ENCODE data around the gene NUP58. TPM values are rescaled to one million over a fixed set of nuclear protein-coding genes. Genes with fewer than 3 reads are reported as not detected.

The NUP58 gene, protein sequence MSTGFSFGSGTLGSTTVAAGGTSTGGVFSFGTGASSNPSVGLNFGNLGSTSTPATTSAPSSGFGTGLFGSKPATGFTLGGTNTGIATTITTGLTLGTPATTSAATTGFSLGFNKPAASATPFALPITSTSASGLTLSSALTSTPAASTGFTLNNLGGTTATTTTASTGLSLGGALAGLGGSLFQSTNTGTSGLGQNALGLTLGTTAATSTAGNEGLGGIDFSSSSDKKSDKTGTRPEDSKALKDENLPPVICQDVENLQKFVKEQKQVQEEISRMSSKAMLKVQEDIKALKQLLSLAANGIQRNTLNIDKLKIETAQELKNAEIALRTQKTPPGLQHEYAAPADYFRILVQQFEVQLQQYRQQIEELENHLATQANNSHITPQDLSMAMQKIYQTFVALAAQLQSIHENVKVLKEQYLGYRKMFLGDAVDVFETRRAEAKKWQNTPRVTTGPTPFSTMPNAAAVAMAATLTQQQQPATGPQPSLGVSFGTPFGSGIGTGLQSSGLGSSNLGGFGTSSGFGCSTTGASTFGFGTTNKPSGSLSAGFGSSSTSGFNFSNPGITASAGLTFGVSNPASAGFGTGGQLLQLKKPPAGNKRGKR
- total RNA-seq, result 100 to 1,000 TPM in 1 of 4 donors, 10 to 100 TPM in 3; 59.0 to 135 (median 63.1) TPM

DNA sequence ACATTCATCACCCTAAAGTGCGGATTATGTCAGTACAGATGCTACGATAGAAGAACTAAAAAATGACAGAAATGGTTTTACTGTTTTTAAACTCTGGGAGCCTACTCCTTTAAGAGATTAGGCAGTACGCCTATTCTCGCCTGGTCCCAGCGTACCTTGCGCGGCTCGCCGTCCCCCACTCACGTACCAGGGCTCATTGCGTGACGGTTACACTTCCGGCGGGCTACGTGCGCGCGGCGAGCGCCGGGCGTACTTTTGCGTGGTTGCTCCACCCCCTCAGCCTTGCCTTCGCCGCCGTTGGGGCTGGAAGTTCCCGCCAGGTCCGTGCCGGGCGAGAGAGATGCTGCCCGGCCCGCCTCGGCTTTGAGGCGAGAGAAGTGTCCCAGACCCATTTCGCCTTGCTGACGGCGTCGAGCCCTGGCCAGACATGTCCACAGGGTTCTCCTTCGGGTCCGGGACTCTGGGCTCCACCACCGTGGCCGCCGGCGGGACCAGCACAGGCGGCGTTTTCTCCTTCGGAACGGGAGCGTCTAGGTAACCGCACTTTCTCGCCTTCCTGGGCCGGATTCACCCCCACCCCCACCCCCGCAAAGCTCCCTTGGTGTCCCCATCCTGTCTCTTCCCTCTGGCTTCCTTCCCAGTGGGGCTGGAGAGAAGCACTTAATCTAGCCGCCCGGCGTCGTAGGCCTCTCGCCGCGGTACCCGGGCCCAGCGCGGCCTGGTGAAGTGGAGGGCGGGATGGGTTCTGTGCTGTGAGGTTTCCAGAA, at the start of gene NUP58:
Gene NUP58 (plus strand): TSS at position 279 of the 767 bp plus-strand sequence. CDS start 149 bp downstream, at position 428.
- Histone ChIP-seq H3K27me3 (no peaks in the 10 kb centered on the region), H3K9me3 (no peaks in the 10 kb centered on the region), H3K4me1 (peaks cover 0 to 36% (median 5%) of the 10 kb centered on the region in 4 donors), H3K36me3 (peaks cover 0 to 9% (median 0%) of the 10 kb centered on the region in 3 donors), H3K4me3 (peak within 1 kb of the TSS; percentile 68 to 93 (median 81)), H3K27ac (peak within 1 kb of the TSS; percentile 79 to 95 (median 90))
- DNase-seq (ENCODE audit: low spot score in 2 of 2), result peak; percentile 89 to 91
- TF ChIP-seq EP300 (IDR thresholded peaks at IDR 0.05), result peak; percentile 94 to 97
- TF ChIP-seq POLR2A (IDR thresholded peaks at IDR 0.05), result peak; percentile 81 to 87
- TF ChIP-seq, protein P1, sequence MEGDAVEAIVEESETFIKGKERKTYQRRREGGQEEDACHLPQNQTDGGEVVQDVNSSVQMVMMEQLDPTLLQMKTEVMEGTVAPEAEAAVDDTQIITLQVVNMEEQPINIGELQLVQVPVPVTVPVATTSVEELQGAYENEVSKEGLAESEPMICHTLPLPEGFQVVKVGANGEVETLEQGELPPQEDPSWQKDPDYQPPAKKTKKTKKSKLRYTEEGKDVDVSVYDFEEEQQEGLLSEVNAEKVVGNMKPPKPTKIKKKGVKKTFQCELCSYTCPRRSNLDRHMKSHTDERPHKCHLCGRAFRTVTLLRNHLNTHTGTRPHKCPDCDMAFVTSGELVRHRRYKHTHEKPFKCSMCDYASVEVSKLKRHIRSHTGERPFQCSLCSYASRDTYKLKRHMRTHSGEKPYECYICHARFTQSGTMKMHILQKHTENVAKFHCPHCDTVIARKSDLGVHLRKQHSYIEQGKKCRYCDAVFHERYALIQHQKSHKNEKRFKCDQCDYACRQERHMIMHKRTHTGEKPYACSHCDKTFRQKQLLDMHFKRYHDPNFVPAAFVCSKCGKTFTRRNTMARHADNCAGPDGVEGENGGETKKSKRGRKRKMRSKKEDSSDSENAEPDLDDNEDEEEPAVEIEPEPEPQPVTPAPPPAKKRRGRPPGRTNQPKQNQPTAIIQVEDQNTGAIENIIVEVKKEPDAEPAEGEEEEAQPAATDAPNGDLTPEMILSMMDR (IDR thresholded peaks at IDR 0.05), result peak in 1 of 5 experiments; percentile 57
- 0 to 1% methylated on average over 22 to 37 of the region's 64 CpGs for WGBS, 2 donors

DNA sequence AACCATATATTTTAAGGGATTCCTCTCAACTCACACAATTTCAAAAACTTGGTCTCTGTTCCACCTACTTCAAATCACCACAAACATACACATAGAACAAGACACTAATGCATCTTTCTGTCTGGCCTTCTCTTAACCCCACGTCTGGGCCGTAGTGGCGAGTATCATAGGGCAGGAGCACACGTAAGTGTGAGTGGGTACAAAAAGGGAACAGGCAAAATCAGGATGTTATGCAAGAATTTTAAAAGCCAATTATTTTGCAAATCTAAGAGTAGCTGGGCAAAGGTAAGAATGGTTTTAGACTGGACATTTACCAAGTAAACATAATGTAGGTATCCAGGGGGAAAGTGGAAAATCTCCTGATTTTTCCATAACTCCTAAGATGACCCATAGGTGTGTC, 49.2 kb upstream of the NUP58 start:
- peaks cover 0 to 66% (median 8%) of the 10 kb centered on the region in 3 donors for H3K36me3 ChIP-seq
- no peak for TF ChIP-seq EP300 (IDR thresholded peaks at IDR 0.05)
- TF ChIP-seq, protein P1 (IDR thresholded peaks at IDR 0.05), result no peak
- no peak for TF ChIP-seq POLR2A (IDR thresholded peaks at IDR 0.05)
- H3K9me3 ChIP-seq, result no peaks in the 10 kb centered on the region

DNA sequence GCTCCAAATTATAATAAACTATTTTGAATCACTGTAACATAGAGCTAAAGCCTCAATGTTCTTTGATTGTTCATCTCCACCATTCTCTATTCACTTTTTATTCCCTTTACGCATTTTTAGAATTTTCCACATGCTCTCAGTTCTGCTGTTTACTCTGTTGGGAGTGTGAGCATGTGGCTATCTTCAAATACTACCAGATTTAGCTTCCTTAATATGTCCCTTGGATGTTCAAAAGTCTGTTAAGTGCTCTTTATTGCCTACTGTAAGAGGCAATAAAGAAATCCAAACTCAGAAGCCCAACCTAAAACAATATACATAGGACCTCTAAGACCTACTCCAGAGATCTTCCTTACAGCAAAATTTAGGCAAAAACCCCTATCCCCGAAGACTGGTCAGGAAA, 48.7 kb upstream of the NUP58 start:
- H3K9me3 ChIP-seq, result no peaks in the 10 kb centered on the region
- WGBS, 2 donors, result 65 to 80% methylated on average over 2 of the region's 2 CpGs
- TF ChIP-seq EP300 (IDR thresholded peaks at IDR 0.05) (no peak), POLR2A (IDR thresholded peaks at IDR 0.05) (no peak)
- TF ChIP-seq, protein P1 (IDR thresholded peaks at IDR 0.05), result no peak
- no peak overlapping the region for H3K27ac ChIP-seq
- no peaks in the 10 kb centered on the region for H3K27me3 ChIP-seq
- peaks cover 0 to 18% (median 0%) of the 10 kb centered on the region in 4 donors for H3K4me1 ChIP-seq
- peaks cover 0 to 71% (median 8%) of the 10 kb centered on the region in 3 donors for H3K36me3 ChIP-seq
- H3K4me3 ChIP-seq, result no peak overlapping the region
- DNase-seq (ENCODE audit: low spot score in 2 of 2), result no peak

More for the DNA sequence above, 49.2 kb upstream of the NUP58 start:
- Histone ChIP-seq H3K27ac (no peak overlapping the region), H3K27me3 (no peaks in the 10 kb centered on the region), H3K4me1 (peaks cover 0 to 18% (median 0%) of the 10 kb centered on the region in 4 donors), H3K4me3 (no peak overlapping the region)
- WGBS, 2 donors, result 78 to 80% methylated on average over 4 of the region's 4 CpGs
- no peak for DNase-seq (ENCODE audit: low spot score in 2 of 2)

DNA sequence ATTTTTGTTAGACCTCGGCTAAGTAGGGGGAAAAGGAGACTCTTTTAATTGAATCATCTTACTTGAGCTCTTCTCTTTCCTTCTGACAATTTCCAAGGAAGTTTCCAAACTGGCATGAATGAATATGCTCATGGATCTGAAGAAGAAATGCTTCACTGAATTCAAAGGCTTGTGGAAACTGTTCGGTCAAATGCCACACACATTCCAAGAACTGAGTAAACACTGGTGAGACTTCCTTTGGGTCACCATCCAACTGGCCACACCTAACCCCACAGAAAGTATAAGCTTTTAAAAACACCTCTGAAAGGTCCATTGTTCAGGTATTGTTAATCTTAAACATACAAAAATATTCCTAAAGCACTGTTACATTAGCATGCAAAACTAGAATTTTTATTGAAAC, 47.7 kb upstream of the NUP58 start:
- DNase-seq (ENCODE audit: low spot score in 2 of 2), result no peak
- Histone ChIP-seq H3K36me3 (peaks cover 0 to 71% (median 8%) of the 10 kb centered on the region in 3 donors), H3K27me3 (no peaks in the 10 kb centered on the region), H3K9me3 (no peaks in the 10 kb centered on the region), H3K27ac (no peak overlapping the region), H3K4me3 (no peak overlapping the region), H3K4me1 (peaks cover 0 to 10% (median 0%) of the 10 kb centered on the region in 4 donors)
- 55 to 63% methylated on average over 2 of the region's 2 CpGs for WGBS, 2 donors
- no peak for TF ChIP-seq EP300 (IDR thresholded peaks at IDR 0.05)

DNA sequence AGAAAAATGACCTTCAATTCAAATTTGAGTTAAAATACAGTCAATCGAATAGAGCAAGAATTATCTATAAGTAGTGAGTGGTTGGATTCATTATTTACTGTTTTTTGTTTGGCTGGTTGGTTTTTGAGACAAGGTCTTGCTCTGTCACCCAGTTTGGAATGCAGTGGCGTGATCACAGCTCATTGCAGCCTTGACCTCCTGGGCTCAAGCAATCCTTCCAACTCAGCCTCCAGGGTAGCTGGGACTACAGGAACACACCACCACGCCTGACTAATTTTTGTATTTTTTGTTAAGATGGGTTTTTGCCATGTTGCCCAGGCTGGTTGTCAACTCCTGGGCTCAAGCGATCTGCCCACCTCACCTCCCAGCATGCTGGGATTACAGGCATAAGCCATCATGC, 39.2 kb upstream of the NUP58 start:
- Histone ChIP-seq H3K27me3 (no peaks in the 10 kb centered on the region), H3K4me3 (no peak overlapping the region), H3K9me3 (no peaks in the 10 kb centered on the region), H3K4me1 (no peaks in the 10 kb centered on the region), H3K36me3 (peaks cover 0 to 85% (median 0%) of the 10 kb centered on the region in 3 donors), H3K27ac (no peak overlapping the region)
- no peak for DNase-seq (ENCODE audit: low spot score in 2 of 2)
- WGBS, 2 donors, result 64 to 68% methylated on average over 4 of the region's 4 CpGs
- TF ChIP-seq POLR2A (IDR thresholded peaks at IDR 0.05) (no peak), EP300 (IDR thresholded peaks at IDR 0.05) (no peak)
- TF ChIP-seq, protein P1 (IDR thresholded peaks at IDR 0.05), result no peak

Data from tibial nerve (tissue), 4 donors.